Neural progenitor cell (in vitro differentiated cells): ENCODE measurements around the gene CETP.

ENCODE experiments used
- EZH2 ChIP-seq: fragments of 200-600 bp; sonication (generic); IDR thresholded peaks from 2 replicates; pipeline ENCODE4 v1.6.1; 2017; ENCODE audit warnings: antibody characterized with exemption, mild to moderate bottlenecking, moderate library complexity
- EZH2phosphoT487 ChIP-seq: fragments of 200-600 bp; sonication (generic); IDR thresholded peaks from 2 replicates; pipeline ENCODE4 v1.6.1; 2017; ENCODE audit warnings: antibody characterized with exemption
- TF ChIP-seq, protein P1 (sequence below): fragments of 200-600 bp; sonication (generic); IDR thresholded peaks from 2 replicates; pipeline ENCODE4 v1.5.1; 2017; ENCODE audit warnings: antibody characterized with exemption, mild to moderate bottlenecking

DNA sequence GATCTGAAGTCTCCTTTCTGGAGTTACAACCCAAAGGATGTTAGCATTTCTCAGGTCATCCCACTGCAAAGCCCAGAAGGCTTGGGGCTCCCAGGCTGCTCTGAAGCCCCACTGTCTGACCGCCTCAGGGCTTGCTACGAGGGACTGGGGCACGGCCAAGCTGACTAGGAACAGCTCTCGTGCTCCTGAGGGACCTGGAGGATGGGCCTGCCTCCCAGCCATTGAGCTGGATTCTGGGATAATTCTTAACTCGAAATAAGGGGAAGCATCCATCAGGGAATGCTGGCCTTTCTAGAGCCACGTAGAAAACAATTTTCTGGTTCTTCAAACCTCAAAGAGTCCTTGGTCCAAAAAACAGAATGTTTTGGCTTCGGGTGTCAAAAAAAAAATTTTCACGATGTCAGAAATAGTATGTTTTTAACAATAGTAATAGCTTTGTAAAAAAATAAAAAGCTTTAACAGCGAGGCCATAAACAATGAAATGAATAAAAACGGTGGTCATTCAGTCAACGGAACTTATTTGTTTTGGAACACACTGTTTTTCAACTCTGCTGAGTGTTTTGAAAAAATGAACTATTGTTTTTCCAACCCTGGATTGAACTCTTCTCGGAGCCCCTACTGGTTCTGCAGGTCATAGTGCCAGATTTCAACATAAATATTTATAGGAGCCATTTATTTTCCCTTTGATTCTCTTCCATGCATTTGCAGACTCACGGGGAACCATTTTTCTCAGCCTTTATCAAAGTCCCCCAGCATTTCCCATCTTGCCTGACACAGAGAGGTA lies 46.2 kb upstream of the CETP start:
- TF ChIP-seq, protein P1, sequence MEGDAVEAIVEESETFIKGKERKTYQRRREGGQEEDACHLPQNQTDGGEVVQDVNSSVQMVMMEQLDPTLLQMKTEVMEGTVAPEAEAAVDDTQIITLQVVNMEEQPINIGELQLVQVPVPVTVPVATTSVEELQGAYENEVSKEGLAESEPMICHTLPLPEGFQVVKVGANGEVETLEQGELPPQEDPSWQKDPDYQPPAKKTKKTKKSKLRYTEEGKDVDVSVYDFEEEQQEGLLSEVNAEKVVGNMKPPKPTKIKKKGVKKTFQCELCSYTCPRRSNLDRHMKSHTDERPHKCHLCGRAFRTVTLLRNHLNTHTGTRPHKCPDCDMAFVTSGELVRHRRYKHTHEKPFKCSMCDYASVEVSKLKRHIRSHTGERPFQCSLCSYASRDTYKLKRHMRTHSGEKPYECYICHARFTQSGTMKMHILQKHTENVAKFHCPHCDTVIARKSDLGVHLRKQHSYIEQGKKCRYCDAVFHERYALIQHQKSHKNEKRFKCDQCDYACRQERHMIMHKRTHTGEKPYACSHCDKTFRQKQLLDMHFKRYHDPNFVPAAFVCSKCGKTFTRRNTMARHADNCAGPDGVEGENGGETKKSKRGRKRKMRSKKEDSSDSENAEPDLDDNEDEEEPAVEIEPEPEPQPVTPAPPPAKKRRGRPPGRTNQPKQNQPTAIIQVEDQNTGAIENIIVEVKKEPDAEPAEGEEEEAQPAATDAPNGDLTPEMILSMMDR = no peak
- no peak for TF ChIP-seq EZH2
- TF ChIP-seq EZH2phosphoT487 = no peak
